GM21381 (cell line): ENCODE measurements around the gene SLC45A3.

Experiments
- ATAC-seq: cut with Tn5 transposase; IDR thresholded peaks from one replicate; pipeline ENCODE4 v1.9.1; 2021; ENCODE audit warnings: mild to moderate bottlenecking, moderate library complexity; ENCODE audit not compliant: unreplicated experiment

SLC45A3 gene

DNA sequence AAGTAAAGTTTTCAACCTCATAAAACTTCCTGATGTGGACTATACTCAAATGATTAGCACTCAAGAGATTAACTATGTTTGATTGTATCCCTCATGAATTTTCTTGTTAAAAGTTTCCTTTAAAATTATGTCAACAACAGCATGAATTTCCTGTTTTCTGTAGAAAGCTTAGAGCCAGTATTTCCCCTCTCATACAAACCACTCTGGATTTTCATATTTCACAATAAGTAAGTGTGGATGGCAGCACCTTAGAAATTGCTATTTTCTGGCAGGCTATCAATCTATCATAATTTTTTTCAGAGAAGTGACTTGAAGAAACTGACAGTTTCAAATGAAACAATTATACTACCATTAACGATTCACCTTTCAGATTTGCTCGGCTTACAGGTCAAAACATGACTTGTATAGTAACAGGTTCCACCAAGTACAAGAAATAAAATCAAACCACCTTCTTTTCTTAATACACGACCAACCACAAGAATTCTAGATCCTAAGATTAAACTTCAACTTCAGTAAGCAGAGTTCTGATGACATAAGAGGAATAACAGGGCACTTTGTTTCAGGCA is 69.3 kb downstream of the SLC45A3 start:
- no peak for ATAC-seq

DNA sequence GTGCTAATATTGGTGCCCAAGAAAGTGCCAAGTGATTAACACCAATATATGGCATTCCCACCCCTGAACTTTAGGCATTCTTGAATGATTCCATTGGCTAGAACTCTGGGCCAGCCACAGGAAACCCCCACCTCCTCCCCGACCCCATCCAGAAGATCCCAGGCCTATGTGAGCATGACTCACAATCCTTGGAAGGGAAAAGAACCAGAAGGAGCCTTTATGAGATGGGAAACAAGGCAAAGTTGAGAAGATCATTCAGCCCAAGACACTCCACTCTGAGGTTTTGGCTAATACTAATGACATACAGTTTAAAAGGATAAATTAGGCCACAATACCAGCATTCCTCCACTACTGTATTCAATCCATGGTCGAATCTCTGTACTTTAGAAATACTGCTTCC is 70.3 kb downstream of the SLC45A3 start:
- no peak for ATAC-seq
